ENCODE data around the gene ZNF668.
"Not testable (repeated sequence)": the region's sequence is repeated elsewhere in the genome, so short reads cannot be mapped to it uniquely, and the experiment has no call there.

Gene ZNF668

GRCh38 chr16:31050280-31051030, 23.6 kb downstream of the ZNF668 start:
- DNase-seq = no peak

GRCh38 chr16:31043898-31044481, 30.1 kb downstream of the ZNF668 start:
- no peak for DNase-seq

GRCh38 chr16:31043352-31043751, 30.7 kb downstream of the ZNF668 start:
- no peak for DNase-seq

GRCh38 chr16:31042866-31043265, 31.2 kb downstream of the ZNF668 start:
- no peak for DNase-seq

- DNase-seq = no peak
Observed at GRCh38 chr16:31038993-31039392, 35.0 kb downstream of the ZNF668 start.

- no peak for DNase-seq
Observed at GRCh38 chr16:31036691-31037090, 37.3 kb downstream of the ZNF668 start.

GRCh38 chr16:31033709-31034492, 40.1 kb downstream of the ZNF668 start:
- peak; percentile 79 for DNase-seq

GRCh38 chr16:31032736-31033708, 41.0 kb downstream of the ZNF668 start, which contains the start of gene STX4:
Gene STX4 (plus strand): TSS chr16:31033558. CDS start chr16:31033806, 248 bp downstream.
- DNase-seq = peak; percentile 96

- DNase-seq = no peak
Observed at GRCh38 chr16:31031276-31031675, 42.8 kb downstream of the ZNF668 start.

- DNase-seq = no peak
Observed at GRCh38 chr16:31029272-31029671, 44.8 kb downstream of the ZNF668 start.

GRCh38 chr16:31025339-31025738, 48.7 kb downstream of the ZNF668 start:
- DNase-seq = no peak

GRCh38 chr16:31023627-31024226, 50.3 kb downstream of the ZNF668 start:
- DNase-seq = no peak

- DNase-seq = no peak
Observed at GRCh38 chr16:31023252-31023602, 50.8 kb downstream of the ZNF668 start.

- no peak for DNase-seq
Observed at GRCh38 chr16:31022544-31023251, 51.3 kb downstream of the ZNF668 start.

GRCh38 chr16:31020536-31020935, 53.5 kb downstream of the ZNF668 start:
- DNase-seq = no peak

GRCh38 chr16:31017756-31018155, 56.3 kb downstream of the ZNF668 start:
- DNase-seq = not testable (repeated sequence)

- no peak for DNase-seq
Observed at GRCh38 chr16:31016018-31016417, 58.0 kb downstream of the ZNF668 start.

GRCh38 chr16:31013292-31013691, 60.7 kb downstream of the ZNF668 start:
- DNase-seq = not testable (repeated sequence)

GRCh38 chr16:31011815-31012214, 62.2 kb downstream of the ZNF668 start:
- not testable (repeated sequence) for DNase-seq

Data from activated T-cell treated with anti-CD3 and anti-CD28 coated beads for 4 hours (primary cell).